ENCODE data around the gene ZNF24. TPM values are rescaled to one million over a fixed set of nuclear protein-coding genes. Genes with fewer than 3 reads are reported as not detected.

Gene ZNF24
- polyA plus RNA-seq, 3 donors: 12.9 to 64.4 (median 54.3) TPM

DNA sequence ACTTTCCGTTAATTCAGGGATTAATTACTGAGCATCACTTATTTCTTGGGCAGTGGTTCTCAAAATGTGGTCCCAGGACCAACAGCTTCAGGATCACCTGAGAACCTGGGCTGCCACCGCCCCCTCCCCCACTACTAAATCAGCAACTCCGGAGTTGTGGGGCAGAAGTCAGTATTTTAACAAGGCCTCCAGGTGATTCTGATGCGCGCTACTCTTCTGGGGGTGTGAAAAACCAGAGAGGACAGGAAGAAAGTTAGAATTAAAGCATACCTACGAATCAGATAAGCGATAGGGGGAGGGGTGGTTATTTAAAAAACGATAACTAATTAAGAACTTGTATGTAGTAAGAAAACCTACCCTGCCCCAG, 54.5 kb downstream of the ZNF24 start:
- Histone ChIP-seq H3K4me1 (ENCODE audit: control insufficient read depth in 1 of 2, insufficient read depth in 2 of 2, low read length in 2 of 2) (peaks cover 21 to 22% of the 10 kb centered on the region in 2 donors), H3K4me3 (replicated peaks in 1 of 3; ENCODE audit: low read depth in 2 of 3, low read length in 3 of 3) (peak overlapping the region; percentile 86 to 99 (median 96)), H2AFZ (ENCODE audit: insufficient read depth, low read depth, low read length, poor library complexity, severe bottlenecking) (peak overlapping the region; percentile 90), H3K9ac (ENCODE audit: insufficient read depth, low read length, poor library complexity, severe bottlenecking) (peak overlapping the region; percentile 81), H3K36me3 (replicated peaks in 1 of 2; ENCODE audit: control insufficient read depth in 1 of 2, insufficient read depth in 2 of 2, low read length in 2 of 2) (peaks cover 4 to 16% of the 10 kb centered on the region in 2 donors), H3K27ac (ENCODE audit: low read depth in 1 of 2, low read length in 2 of 2) (peak overlapping the region; percentile 66 to 89), H3K4me2 (replicated peaks; ENCODE audit: extremely low read depth, low read length, poor library complexity, severe bottlenecking) (peak overlapping the region; percentile 100), H4K20me1 (ENCODE audit: insufficient read depth, low read length) (no peaks in the 10 kb centered on the region), H3K79me2 (ENCODE audit: insufficient read depth, low read length) (peaks cover 49% of the 10 kb centered on the region), H3K9me3 (replicated peaks in 1 of 2; ENCODE audit: control insufficient read depth in 1 of 2, insufficient read depth in 1 of 2, low read length in 2 of 2) (peaks cover 4% of the 10 kb centered on the region in 2 donors), H3K27me3 (ENCODE audit: control insufficient read depth in 2 of 2, insufficient read depth in 2 of 2, low read length in 2 of 2) (no peaks in the 10 kb centered on the region)
- peaks cover 29% of the 10 kb centered on the region for H3K4me1 Mint-ChIP-seq
- H3K4me3 Mint-ChIP-seq: peak overlapping the region; percentile 97 to 99
- peak overlapping the region; percentile 95 to 99 (median 97) for H3K27ac Mint-ChIP-seq
- TF ChIP-seq, protein P1, sequence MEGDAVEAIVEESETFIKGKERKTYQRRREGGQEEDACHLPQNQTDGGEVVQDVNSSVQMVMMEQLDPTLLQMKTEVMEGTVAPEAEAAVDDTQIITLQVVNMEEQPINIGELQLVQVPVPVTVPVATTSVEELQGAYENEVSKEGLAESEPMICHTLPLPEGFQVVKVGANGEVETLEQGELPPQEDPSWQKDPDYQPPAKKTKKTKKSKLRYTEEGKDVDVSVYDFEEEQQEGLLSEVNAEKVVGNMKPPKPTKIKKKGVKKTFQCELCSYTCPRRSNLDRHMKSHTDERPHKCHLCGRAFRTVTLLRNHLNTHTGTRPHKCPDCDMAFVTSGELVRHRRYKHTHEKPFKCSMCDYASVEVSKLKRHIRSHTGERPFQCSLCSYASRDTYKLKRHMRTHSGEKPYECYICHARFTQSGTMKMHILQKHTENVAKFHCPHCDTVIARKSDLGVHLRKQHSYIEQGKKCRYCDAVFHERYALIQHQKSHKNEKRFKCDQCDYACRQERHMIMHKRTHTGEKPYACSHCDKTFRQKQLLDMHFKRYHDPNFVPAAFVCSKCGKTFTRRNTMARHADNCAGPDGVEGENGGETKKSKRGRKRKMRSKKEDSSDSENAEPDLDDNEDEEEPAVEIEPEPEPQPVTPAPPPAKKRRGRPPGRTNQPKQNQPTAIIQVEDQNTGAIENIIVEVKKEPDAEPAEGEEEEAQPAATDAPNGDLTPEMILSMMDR (IDR thresholded peaks at IDR 0.05): no peak
- H3K36me3 Mint-ChIP-seq: peaks cover 23 to 26% of the 10 kb centered on the region in 2 donors
- 0% methylated on average over 1 of the region's 8 CpGs for WGBS (ENCODE audit: insufficient coverage)
- peaks cover 6 to 18% (median 10%) of the 10 kb centered on the region in 7 donors for H3K9me3 Mint-ChIP-seq
- DNase-seq: peak in 1 of 3 donors; percentile 1
- intact Hi-C loops (cut with micrococcal nuclease): loop anchor here (2.0 to 5.0 kb wide), 3 partner anchors 49 to 53 kb away; partner anchors contain the start of genes ZNF397 (in 2 of the 2) and ZNF24 (in 1 of the 2)
- H3K27me3 Mint-ChIP-seq (ENCODE audit: low read depth in 3 of 3): peaks cover 0 to 4% (median 2%) of the 10 kb centered on the region in 3 donors

DNA sequence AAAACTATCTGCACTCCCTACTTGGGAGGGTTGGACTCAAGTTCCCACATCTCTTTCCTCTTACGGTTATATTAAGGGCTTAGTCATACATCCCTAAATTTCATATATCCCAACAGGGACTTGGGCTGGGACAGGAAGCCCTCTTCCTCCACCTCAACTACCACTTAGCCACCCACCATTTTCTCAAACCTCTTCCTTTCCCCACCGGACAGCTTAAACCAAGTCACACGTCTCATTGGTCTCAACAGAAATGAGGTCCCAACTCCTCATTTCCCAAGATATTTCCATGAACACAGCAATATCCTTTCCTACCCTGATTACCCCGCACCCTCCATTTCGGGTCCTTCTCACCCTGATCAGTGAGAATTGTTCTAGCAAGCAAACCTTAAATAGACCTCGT, 54.9 kb downstream of the ZNF24 start:
- Histone ChIP-seq H3K4me2 (replicated peaks; ENCODE audit: extremely low read depth, low read length, poor library complexity, severe bottlenecking) (peak overlapping the region; percentile 100), H2AFZ (ENCODE audit: insufficient read depth, low read depth, low read length, poor library complexity, severe bottlenecking) (peak overlapping the region; percentile 90), H3K9ac (ENCODE audit: insufficient read depth, low read length, poor library complexity, severe bottlenecking) (peak overlapping the region; percentile 81), H3K4me1 (ENCODE audit: control insufficient read depth in 1 of 2, insufficient read depth in 2 of 2, low read length in 2 of 2) (peaks cover 21 to 22% of the 10 kb centered on the region in 2 donors), H3K27me3 (ENCODE audit: control insufficient read depth in 2 of 2, insufficient read depth in 2 of 2, low read length in 2 of 2) (no peaks in the 10 kb centered on the region), H3K36me3 (replicated peaks in 1 of 2; ENCODE audit: control insufficient read depth in 1 of 2, insufficient read depth in 2 of 2, low read length in 2 of 2) (peaks cover 3 to 13% of the 10 kb centered on the region in 2 donors), H3K27ac (ENCODE audit: low read depth in 1 of 2, low read length in 2 of 2) (peak overlapping the region in 1 of 2 donors; percentile 89), H3K79me2 (ENCODE audit: insufficient read depth, low read length) (peaks cover 45% of the 10 kb centered on the region), H3K9me3 (replicated peaks in 1 of 2; ENCODE audit: control insufficient read depth in 1 of 2, insufficient read depth in 1 of 2, low read length in 2 of 2) (peaks cover 8% of the 10 kb centered on the region in 2 donors), H4K20me1 (ENCODE audit: insufficient read depth, low read length) (no peaks in the 10 kb centered on the region), H3K4me3 (replicated peaks in 1 of 3; ENCODE audit: low read depth in 2 of 3, low read length in 3 of 3) (peak overlapping the region; percentile 86 to 99 (median 96))
- intact Hi-C loops (cut with micrococcal nuclease): no loop called here
- peak in 2 of 3 donors; percentile 1 to 7 for DNase-seq
- Mint-ChIP-seq H3K27me3 (ENCODE audit: low read depth in 3 of 3) (peaks cover 0 to 4% (median 2%) of the 10 kb centered on the region in 3 donors), H3K36me3 (peaks cover 19 to 23% of the 10 kb centered on the region in 2 donors), H3K4me3 (peak overlapping the region; percentile 97 to 99), H3K9me3 (peaks cover 8 to 22% (median 12%) of the 10 kb centered on the region in 7 donors), H3K4me1 (peaks cover 29% of the 10 kb centered on the region), H3K27ac (peak overlapping the region in 6 of 7 donors; percentile 95 to 99 (median 97))
- TF ChIP-seq, protein P1 (IDR thresholded peaks at IDR 0.05): no peak
- 1% methylated on average over 6 of the region's 6 CpGs for WGBS (ENCODE audit: insufficient coverage)
